Rectal smooth muscle tissue (tissue), 1 donor: ENCODE measurements around the gene ZNF593.

Source experiments
- H3K27ac ChIP-seq: one replicate; pipeline ENCODE4 v1.7.0; 2013; ENCODE audit warnings: low read depth, low read length, inconsistent platforms
- H3K27me3 ChIP-seq: one replicate; pipeline ENCODE4 v1.7.0; 2013; ENCODE audit warnings: low read length; ENCODE audit not compliant: control insufficient read depth, insufficient read depth
- H3K36me3 ChIP-seq: one replicate; pipeline ENCODE4 v1.7.0; 2013; ENCODE audit warnings: low read length; ENCODE audit not compliant: control insufficient read depth, insufficient read depth
- H3K4me1 ChIP-seq: one replicate; pipeline ENCODE4 v1.7.0; 2013; ENCODE audit warnings: low read length; ENCODE audit not compliant: control insufficient read depth, insufficient read depth
- H3K4me3 ChIP-seq: one replicate; pipeline ENCODE4 v1.7.0; 2013; ENCODE audit warnings: low read length
- H3K9ac ChIP-seq: one replicate; pipeline ENCODE4 v1.7.0; 2013; ENCODE audit warnings: low read length

The ZNF593 gene

GRCh38 chr1:26210147-26210870 lies 40.6 kb downstream of the ZNF593 start:
- Histone ChIP-seq H3K4me1 (no peaks in the 10 kb centered on the region), H3K4me3 (no peak overlapping the region), H3K36me3 (no peaks in the 10 kb centered on the region), H3K27ac (no peak overlapping the region), H3K9ac (no peak overlapping the region), H3K27me3 (no peaks in the 10 kb centered on the region)

GRCh38 chr1:26212726-26213125 lies 43.0 kb downstream of the ZNF593 start:
- Histone ChIP-seq H3K9ac (no peak overlapping the region), H3K4me1 (no peaks in the 10 kb centered on the region), H3K27me3 (no peaks in the 10 kb centered on the region), H3K27ac (no peak overlapping the region), H3K4me3 (no peak overlapping the region), H3K36me3 (no peaks in the 10 kb centered on the region)

GRCh38 chr1:26213335-26213905 lies 43.7 kb downstream of the ZNF593 start:
- Histone ChIP-seq H3K27ac (no peak overlapping the region), H3K4me3 (no peak overlapping the region), H3K27me3 (no peaks in the 10 kb centered on the region), H3K9ac (no peak overlapping the region), H3K36me3 (no peaks in the 10 kb centered on the region), H3K4me1 (no peaks in the 10 kb centered on the region)

- Histone ChIP-seq H3K27me3 (no peaks in the 10 kb centered on the region), H3K36me3 (no peaks in the 10 kb centered on the region), H3K4me3 (no peak overlapping the region), H3K9ac (no peak overlapping the region), H3K4me1 (no peaks in the 10 kb centered on the region), H3K27ac (no peak overlapping the region)
These were observed 45.5 kb downstream of the ZNF593 start for GRCh38 chr1:26215246-26215645.

GRCh38 chr1:26218906-26219494 lies 49.3 kb downstream of the ZNF593 start:
- H3K27ac ChIP-seq = no peak overlapping the region
- no peaks in the 10 kb centered on the region for H3K27me3 ChIP-seq
- H3K36me3 ChIP-seq = no peaks in the 10 kb centered on the region
- no peak overlapping the region for H3K4me3 ChIP-seq
- H3K4me1 ChIP-seq = no peaks in the 10 kb centered on the region
- H3K9ac ChIP-seq = no peak overlapping the region
